Type B pancreatic cell (in vitro differentiated cells): ENCODE data around the gene INTS11. TPM values are rescaled to one million over a fixed set of nuclear protein-coding genes. Genes with fewer than 3 reads are reported as not detected.

ENCODE experiments used
- DNase-seq: peaks from one replicate; pipeline ENCODE4 v3.0.0; 2021; ENCODE audit warnings: mixed read lengths; ENCODE audit not compliant: unreplicated experiment; ENCODE audit errors: extremely low spot score
- H3K27ac Mint-ChIP-seq: 2 replicates; pipeline ENCODE4 v1.8.0; 2021; ENCODE audit warnings: mild to moderate bottlenecking, mixed read lengths
- H3K27me3 Mint-ChIP-seq: 2 replicates; pipeline ENCODE4 v1.8.0; 2021; ENCODE audit warnings: mixed read lengths
- H3K36me3 Mint-ChIP-seq: 2 replicates; pipeline ENCODE4 v1.8.0; 2021; ENCODE audit warnings: mixed read lengths
- H3K4me1 Mint-ChIP-seq: one replicate; pipeline ENCODE4 v1.8.0; 2021; ENCODE audit warnings: mixed read lengths; ENCODE audit not compliant: unreplicated experiment
- H3K4me3 Mint-ChIP-seq: 2 replicates; pipeline ENCODE4 v1.8.0; 2021; ENCODE audit warnings: mild to moderate bottlenecking, mixed read lengths
- H3K9me3 Mint-ChIP-seq: 2 replicates; pipeline ENCODE4 v1.8.0; 2021; ENCODE audit warnings: mixed read lengths
- CTCF ChIP-seq: fragments of 200-600 bp; sonication (generic); conservative IDR thresholded peaks from 2 replicates; pipeline ENCODE4 v1.5.0; 2021; ENCODE audit warnings: antibody characterized with exemption, mild to moderate bottlenecking
- total RNA-seq: library from RNA; stranded (reverse); gene quantifications from 2 replicates; pipeline ENCODE4 v1.2.1, GENCODE V29; 2021; ENCODE audit warnings: low replicate concordance

INTS11 gene
- total RNA-seq, 1 donor from 2014 or later: 138 TPM

- DNase-seq: no peak
- TF ChIP-seq CTCF: peak; percentile 22
- Mint-ChIP-seq H3K4me3 (no peak overlapping the region), H3K27ac (no peak overlapping the region), H3K4me1 (no peaks in the 10 kb centered on the region), H3K9me3 (no peaks in the 10 kb centered on the region), H3K36me3 (no peaks in the 10 kb centered on the region), H3K27me3 (no peaks in the 10 kb centered on the region)
Observed at GRCh38 chr1:1284221-1285101, 40.0 kb downstream of the INTS11 start.

GRCh38 chr1:1283821-1284220, 40.6 kb downstream of the INTS11 start:
- Mint-ChIP-seq H3K27ac (no peak overlapping the region), H3K4me3 (no peak overlapping the region), H3K36me3 (no peaks in the 10 kb centered on the region), H3K4me1 (no peaks in the 10 kb centered on the region), H3K9me3 (no peaks in the 10 kb centered on the region), H3K27me3 (no peaks in the 10 kb centered on the region)
- no peak for TF ChIP-seq CTCF
- DNase-seq: peak; percentile 68

GRCh38 chr1:1282998-1283397, 41.5 kb downstream of the INTS11 start:
- H3K9me3 Mint-ChIP-seq: no peaks in the 10 kb centered on the region
- H3K4me1 Mint-ChIP-seq: no peaks in the 10 kb centered on the region
- no peak overlapping the region for H3K4me3 Mint-ChIP-seq
- DNase-seq: peak; percentile 64
- no peak overlapping the region for H3K27ac Mint-ChIP-seq
- no peak for TF ChIP-seq CTCF
- H3K36me3 Mint-ChIP-seq: no peaks in the 10 kb centered on the region
- no peaks in the 10 kb centered on the region for H3K27me3 Mint-ChIP-seq

- H3K4me1 Mint-ChIP-seq: no peaks in the 10 kb centered on the region
- H3K4me3 Mint-ChIP-seq: no peak overlapping the region
- no peaks in the 10 kb centered on the region for H3K27me3 Mint-ChIP-seq
- no peaks in the 10 kb centered on the region for H3K9me3 Mint-ChIP-seq
- H3K27ac Mint-ChIP-seq: no peak overlapping the region
- TF ChIP-seq CTCF: no peak
- DNase-seq: no peak
- H3K36me3 Mint-ChIP-seq: no peaks in the 10 kb centered on the region
Observed at GRCh38 chr1:1281533-1282321, 42.7 kb downstream of the INTS11 start.

GRCh38 chr1:1280782-1281481, 43.5 kb downstream of the INTS11 start:
- no peaks in the 10 kb centered on the region for H3K4me1 Mint-ChIP-seq
- no peak for TF ChIP-seq CTCF
- H3K4me3 Mint-ChIP-seq: no peak overlapping the region
- no peaks in the 10 kb centered on the region for H3K9me3 Mint-ChIP-seq
- no peaks in the 10 kb centered on the region for H3K27me3 Mint-ChIP-seq
- no peak overlapping the region for H3K27ac Mint-ChIP-seq
- DNase-seq: no peak
- no peaks in the 10 kb centered on the region for H3K36me3 Mint-ChIP-seq
